ENCODE measurements around the gene PSMG3. TPM values are rescaled to one million over a fixed set of nuclear protein-coding genes. Genes with fewer than 3 reads are reported as not detected.

Gene PSMG3
- total RNA-seq, 1 donor from 2014 or later: 13.3 TPM

DNA sequence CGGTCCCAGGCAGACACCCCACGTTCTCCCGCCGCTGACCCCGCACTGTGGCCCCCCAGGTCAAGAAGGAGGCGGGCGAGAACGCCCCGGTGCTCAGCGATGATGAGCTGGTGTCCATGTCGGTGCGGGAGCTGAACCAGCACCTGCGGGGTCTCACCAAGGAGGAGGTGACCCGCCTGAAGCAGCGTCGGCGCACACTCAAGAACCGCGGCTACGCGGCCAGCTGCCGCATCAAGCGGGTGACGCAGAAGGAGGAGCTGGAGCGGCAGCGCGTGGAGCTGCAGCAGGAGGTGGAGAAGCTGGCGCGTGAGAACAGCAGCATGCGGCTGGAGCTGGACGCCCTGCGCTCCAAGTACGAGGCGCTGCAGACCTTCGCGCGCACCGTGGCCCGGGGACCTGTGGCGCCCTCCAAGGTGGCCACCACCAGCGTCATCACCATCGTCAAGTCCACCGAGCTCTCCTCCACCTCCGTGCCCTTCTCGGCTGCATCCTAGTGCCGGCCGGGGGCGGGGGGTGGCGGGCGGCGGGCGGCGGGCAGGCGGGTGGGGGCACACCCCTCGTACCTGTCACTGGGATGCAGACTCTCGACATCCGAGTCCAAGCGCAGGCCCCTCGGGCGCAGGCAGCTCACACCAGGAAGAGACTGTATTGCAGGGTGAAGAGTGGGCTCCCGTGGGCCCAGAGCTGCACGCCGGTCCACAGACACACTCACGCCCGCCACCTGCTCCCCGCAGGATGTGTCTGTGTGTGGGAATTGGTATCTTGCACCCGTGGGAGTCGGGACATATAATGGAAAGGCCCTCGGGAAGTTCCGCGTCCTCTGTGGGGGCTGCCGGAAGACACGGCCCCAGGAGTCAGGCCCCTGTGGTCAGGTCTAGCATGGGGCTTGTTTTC is 29.7 kb downstream of the PSMG3 start:
- ATAC-seq: no peak
- DNase-seq (ENCODE audit: missing footprints): no peak
- intact Hi-C loops (cut with DNase I): no loop called here

DNA sequence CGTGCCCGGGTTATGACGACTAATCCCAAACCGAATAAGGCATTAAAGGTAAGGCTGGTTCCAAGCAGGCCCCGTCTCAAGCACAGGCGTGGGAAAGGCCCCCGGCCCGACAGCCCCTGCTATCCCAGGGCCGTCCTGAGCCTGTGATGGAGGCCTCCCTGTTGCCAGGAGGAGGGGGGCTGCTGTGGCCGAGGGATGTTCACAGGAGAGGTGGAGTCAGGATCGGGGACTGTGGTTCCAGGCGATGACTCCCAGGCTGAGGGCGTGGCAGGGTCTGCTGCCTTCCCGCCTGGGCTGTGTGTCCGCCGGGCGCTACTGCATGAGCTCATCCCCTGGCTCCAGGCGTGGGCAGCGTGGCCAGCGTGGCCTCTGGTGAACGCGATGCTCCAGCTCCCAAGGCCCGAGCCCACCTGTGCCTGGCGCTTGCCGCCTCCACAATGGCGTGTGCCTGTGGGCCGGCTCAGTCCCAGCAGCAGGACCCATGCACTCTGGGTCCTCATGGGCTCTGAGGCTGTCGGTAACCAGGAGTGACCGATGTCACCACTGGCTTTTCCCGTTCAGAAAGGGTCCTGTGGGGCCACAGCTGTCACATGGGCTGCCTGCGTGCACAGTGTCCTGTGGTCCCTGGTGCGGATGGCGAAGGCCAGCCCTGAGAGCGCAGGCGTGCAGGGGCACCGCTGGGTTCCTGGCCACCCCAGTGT is 30.5 kb downstream of the PSMG3 start:
- ATAC-seq (no peak), DNase-seq (ENCODE audit: missing footprints) (no peak)
- intact Hi-C loops (cut with DNase I): no loop called here

DNA sequence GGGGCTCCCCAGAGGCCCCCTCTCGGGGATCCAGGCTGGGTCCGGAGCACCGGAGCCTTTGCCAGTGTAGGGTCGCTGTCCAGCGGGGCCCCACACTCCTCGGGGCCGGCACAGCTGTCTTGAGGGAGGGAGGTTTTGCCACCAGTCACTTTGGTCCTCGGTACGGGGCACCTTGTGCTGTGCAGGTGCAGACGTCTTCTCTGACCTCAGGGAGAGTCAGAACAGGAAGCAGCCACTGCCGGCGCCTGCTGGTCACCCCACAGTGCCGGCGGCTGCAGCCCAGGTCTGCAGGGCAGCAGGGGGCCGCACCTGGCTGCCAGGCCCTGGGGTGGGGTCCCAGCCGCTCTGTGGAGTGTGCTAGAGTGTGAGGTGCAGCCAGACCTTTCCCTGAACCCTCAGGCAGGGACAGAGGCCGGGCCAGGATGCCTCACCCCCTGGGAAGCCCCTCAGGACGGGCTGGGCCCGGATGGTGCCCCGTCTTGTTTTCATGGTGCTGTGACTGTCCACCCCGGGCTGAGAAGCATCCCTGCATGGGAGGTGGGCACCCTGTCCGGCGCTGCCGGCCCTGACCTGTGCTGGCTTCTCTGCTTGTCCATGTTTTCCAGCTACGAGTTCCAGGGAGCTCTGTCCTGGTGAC is 31.2 kb downstream of the PSMG3 start:
- DNase-seq (ENCODE audit: missing footprints) (no peak), ATAC-seq (no peak)
- intact Hi-C loops (cut with DNase I): no loop called here

DNA sequence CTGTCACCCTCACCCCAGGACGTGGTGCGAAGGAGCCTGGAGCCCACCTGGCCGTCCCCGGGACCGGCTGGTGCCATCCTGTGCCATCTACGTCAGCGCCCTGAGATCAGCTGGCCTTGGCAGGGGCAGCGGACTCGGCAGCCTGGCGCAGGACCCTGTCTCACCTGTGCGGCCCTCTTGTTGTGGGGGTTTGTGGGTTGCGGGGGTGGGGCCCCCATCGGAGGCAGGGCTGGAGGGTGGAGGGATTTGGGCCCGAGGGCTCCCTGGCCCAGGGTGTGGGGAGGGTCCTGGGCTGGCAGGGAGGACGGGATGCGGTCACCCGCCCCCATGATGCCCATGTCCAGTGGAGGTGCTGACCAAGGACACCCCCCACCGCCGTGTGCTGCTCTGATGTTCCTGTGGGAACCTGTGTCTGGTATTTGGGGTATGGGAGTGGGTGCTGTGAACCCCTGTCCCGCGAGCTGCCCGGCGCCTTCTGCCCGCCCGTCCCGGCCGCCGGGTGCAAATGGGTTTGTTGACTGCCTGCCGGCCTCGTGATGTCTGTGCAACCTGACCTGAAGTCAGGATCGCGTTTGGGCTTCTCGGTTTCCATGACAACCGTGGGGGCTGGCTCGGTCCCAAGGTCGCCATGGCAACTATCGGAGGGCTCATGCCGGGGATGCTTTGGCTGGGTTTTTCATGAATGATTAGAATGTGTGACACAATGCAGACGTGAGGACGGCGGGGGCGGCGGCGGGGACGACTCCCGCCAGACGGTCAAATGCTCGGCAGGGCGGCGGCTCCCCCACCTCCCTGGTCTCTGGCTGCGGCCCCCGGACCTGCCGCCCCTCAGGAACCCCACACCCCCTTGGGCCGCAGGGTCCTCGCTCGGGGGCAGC is 32.1 kb downstream of the PSMG3 start:
- intact Hi-C loops (cut with DNase I): loop anchor here (2.0 kb wide), 1 partner anchor 25 kb away; no protein-coding TSS in a partner anchor
- DNase-seq (ENCODE audit: missing footprints): peak; percentile 92
- peak; percentile 43 for ATAC-seq

DNA sequence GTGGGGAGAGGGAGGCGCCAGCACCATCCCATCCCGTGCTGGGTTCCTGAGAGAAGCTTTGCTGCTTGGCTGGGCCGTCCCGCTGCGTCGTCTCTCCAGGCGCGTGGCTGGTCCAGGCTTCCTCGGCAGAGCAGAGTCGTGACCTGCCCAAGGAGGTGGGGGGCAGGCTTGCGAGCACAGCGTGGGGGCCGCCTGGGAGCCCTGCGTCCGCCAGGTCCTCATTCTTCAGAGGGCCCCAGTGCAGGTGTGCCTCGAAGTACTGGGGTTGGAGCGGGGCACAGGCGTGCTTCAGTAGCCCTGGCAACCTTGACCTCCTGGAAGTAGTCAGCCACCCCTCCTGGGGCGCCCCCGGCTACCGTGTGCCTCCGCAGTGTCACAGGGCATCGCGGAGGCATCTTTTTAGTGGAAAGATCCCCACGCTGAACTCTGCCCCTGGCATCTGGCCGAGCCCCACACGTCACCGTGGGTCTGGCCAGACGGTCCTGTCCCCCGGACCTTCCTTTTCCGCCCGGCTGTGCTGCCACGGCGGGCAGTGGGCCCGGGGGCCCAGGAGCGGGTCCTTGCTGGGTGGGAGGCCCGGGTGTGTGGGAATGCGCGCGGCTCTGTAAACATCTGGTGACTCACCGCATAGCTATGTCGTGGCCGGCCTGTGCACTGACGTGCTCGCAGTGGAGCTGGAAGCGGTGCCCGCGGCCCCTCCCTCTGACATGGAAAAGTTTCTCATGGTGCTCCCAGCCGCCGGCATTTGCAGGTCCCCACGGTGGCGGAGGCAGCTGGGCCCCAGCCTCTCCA is 32.9 kb downstream of the PSMG3 start:
- ATAC-seq (peak; percentile 91), DNase-seq (ENCODE audit: missing footprints) (peak; percentile 96)
- intact Hi-C loops (cut with DNase I): loop anchor here (2.0 kb wide), 1 partner anchor 24 kb away; no protein-coding TSS in a partner anchor

DNA sequence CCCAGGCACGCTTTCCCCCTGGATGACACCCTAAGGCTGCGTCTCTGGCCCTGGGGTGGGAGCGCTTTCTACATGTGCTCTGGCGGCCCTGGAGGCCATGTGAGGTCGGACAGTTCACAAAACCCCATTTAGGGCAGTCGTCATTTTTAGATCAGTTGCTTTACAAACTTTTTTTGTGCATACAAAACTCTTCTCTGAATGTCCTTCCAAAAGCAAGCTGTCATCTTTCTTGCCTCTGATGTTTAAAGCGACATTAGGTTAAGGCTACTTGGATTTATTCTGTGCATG is 33.4 kb downstream of the PSMG3 start:
- ATAC-seq (no peak), DNase-seq (ENCODE audit: missing footprints) (no peak)
- intact Hi-C loops (cut with DNase I): loop anchor here (2.0 kb wide), 1 partner anchor 24 kb away; no protein-coding TSS in a partner anchor

DNA sequence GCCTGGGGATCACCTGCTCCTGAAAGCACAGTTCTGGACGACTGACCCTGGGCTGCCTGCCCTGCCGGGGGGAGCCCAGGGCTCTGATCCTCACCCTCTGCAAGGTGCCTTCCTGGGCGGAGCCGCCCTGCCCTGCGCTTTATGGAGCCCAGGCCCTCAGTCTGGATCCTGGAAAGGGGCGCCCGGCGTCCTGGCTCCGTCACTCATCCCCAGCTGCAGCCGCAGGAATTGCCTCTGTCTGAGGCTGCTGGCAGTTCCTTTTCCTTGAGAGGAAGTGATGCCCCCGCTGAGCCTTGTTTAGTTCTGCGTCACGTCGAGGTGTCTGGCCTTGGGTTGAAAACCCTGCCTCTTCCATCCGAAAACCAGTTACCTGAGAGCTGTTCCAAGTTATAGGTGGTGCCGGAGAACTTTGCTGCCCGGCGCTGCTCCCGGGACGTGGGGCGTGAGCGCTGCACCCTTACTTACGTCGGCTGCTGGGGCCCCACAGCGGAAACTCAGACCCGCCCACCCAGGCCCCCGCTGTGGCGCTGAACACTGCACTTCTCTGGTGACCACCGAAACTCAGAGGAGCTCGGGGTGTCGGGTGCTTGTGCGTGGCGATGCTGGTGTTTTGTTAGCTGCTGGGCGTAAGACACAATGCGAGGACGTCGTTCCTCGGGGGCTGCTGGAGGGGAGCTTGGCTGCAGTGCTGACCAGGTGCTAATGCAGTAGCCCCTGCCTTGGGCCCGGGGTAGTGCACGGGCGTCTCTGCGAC is 34.0 kb downstream of the PSMG3 start:
- ATAC-seq (no peak), DNase-seq (ENCODE audit: missing footprints) (peak; percentile 65)
- intact Hi-C loops (cut with DNase I): loop anchor here (2.0 kb wide), 1 partner anchor 23 kb away; no protein-coding TSS in a partner anchor

DNA sequence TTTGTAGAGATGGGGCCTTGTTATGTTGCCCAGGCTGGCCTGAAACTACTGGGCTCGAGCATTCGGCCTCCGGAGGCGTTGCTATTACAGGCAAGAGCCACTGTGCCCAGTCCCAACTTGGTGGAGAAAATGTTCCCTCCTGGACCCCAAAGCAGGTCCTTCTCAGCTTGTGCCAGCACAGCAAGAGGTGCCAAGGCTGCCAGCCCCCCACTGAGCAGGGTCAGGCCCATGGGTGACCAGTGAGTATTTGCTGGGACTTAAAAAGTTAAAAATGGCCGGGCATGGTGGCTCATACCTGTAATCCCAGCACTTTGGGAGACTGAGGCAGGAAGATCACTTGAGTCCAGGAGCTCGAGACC is 34.8 kb downstream of the PSMG3 start:
- DNase-seq (ENCODE audit: missing footprints) (peak; percentile 41), ATAC-seq (no peak)
- intact Hi-C loops (cut with DNase I): no loop called here

DNA sequence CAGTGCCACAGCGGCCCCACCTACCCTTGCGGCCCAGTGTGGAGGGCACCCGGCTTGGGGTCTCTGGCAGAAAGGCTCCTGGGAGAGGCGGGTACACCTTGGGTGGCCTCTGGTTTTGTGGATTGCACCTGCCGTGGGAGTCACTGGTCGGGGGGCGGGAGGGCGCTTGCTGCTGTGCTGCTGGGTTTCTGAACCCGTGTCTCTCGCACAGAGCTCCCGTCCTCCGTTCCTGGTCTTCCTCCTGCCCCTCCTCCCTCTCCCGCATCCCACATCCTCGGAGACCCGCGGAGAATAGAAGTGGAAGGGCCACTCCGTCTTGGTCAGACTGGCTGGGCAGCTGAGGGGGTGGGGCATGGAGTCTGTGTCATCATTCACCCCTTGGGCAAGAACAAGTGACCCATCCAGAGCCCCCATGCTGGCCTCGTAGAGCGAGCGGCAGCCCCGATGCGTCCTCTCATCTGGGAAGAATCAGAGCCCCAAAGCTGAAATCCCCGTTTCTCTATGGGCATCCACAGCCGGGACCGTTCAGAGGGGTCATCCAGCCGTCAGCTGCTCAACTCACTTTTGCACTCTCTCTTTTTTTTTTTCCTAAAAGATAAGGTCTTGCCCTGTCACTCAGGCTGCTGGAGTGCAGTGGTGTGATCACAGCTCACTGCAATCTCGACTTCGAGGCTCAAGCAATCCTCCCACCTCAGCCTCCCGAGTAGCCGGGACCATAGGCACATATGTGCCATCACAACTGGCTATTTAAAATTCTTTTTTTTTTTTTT is 35.3 kb downstream of the PSMG3 start:
- ATAC-seq: no peak
- peak; percentile 37 for DNase-seq (ENCODE audit: missing footprints)
- intact Hi-C loops (cut with DNase I): no loop called here

DNA sequence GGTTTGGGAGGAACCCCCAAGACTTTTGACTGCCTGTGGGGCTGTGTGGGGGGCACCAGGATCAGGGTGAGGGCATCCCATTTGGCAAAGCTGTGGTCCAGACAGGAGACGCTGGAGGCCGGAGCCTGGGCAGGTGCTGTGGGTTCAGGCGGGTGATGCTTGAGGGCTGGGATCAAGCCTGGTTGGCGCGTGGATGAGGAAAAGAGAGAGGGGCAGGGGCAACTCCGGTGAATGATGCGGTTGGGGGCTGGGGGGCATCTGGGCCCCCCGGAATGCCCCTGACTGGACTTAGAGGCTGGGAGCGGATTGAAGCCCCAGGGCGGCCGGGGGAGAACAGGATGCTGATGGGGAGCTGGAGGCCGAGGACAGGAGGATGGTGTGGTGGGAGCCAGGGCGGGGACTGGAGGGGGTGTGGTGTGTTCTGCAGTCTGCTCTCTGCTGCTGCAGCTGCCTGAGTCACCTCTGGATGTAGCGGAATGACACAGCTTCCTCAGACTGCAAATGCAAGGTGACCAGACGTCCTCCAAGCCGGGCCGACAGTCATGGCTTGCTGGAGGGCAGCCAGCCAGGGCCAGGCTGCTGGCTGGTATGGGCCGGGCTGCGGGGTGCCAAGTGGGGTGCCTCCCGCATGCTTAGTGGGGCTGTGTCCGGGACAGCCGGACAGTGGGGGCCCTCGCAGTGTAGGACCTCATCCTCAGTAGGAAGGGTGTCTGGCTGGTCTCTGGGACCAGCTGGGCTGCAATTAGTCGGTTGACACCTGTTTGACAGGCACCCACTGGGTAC is 36.1 kb downstream of the PSMG3 start:
- DNase-seq (ENCODE audit: missing footprints): peak; percentile 71
- intact Hi-C loops (cut with DNase I): loop anchor here (2.0 kb wide), 1 partner anchor 29 kb away; the partner anchor contains the start of gene INTS1

DNA sequence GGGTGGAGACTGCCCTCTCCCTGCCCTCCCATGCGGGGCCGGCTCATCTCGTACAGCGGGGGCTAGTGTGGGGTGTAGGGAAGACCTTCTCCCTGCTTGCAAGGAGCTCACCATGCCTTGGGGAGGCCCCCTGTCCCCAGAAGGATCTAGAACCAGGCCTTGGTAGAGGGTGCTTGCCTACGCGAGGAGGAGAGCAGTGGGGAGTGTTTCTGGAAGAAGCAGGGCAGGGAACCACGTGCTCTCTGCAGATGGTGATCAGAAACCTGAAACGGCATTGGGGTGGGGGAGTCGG is 36.6 kb downstream of the PSMG3 start:
- intact Hi-C loops (cut with DNase I): loop anchor here (2.0 kb wide), 1 partner anchor 28 kb away; the partner anchor contains the start of gene INTS1
- ATAC-seq (no peak), DNase-seq (ENCODE audit: missing footprints) (no peak)

More for the DNA sequence above, 36.1 kb downstream of the PSMG3 start:
- no peak for ATAC-seq

DNA sequence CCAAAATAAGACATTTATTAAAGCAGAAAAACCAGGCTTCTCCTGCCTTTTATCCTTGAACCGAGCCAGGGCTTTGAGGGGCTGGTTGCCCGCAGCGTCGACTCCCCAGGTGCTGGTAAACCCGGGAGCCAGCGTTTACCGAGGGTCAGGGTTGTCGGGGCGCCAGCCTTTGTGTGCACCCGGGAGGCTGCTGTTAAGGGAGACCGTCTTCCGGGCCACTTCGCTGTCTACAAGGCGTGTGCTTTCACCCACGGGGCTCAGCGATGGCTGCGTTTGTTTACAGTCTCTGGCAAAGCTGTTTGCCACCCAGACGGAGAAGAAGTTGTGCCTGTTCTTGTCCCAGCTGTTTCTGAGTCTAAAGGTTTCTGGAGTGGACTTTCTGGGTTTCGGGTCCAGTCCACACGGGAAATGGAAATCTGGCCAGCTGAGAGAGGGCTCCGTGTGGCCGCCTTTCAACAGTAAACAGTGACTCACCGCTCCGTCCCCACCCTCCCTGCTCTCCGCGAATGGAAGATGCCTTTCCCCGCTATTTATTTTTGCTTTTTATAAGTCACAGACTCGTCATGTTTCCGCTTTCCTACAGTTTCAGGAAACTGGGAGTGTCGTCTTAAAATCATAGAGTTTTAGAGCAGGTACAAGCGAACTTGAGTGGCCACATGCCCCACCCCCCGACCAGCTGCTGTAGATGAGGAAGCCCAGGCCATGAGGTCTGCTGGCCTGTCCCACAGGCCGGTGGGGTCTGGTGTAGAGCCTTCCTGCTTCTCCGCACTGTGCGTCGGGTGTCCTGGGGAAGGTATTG is 37.2 kb downstream of the PSMG3 start:
- intact Hi-C loops (cut with DNase I): loop anchor here (2.0 kb wide), 1 partner anchor 28 kb away; the partner anchor contains the start of gene INTS1
- DNase-seq (ENCODE audit: missing footprints) (peak; percentile 91), ATAC-seq (peak; percentile 46)

DNA sequence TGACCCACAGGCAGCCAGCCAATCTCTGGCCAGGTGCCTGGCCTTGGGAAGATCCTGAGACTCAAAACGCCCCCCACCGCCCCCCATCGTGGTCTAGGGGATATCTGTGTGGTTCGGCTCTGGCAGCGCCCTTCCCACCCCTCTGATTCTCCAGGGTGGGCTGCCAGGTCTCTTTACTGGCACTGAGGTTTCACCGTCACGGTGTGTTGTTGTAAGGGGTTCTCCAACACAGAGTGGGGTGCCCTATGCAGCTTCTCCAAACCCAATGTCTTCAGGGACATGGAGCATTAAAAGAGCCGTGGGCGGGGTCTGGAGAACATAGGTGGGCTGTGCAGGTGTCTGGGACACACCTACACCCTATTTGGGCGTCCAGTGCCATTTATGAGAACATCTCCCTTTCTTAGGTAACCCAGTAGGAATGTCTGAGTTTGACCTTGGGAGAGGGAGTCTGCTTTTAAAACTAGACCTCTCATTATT is 37.8 kb downstream of the PSMG3 start:
- intact Hi-C loops (cut with DNase I): loop anchor here (2.0 kb wide), 1 partner anchor 27 kb away; the partner anchor contains the start of gene INTS1
- no peak for ATAC-seq
- no peak for DNase-seq (ENCODE audit: missing footprints)

DNA sequence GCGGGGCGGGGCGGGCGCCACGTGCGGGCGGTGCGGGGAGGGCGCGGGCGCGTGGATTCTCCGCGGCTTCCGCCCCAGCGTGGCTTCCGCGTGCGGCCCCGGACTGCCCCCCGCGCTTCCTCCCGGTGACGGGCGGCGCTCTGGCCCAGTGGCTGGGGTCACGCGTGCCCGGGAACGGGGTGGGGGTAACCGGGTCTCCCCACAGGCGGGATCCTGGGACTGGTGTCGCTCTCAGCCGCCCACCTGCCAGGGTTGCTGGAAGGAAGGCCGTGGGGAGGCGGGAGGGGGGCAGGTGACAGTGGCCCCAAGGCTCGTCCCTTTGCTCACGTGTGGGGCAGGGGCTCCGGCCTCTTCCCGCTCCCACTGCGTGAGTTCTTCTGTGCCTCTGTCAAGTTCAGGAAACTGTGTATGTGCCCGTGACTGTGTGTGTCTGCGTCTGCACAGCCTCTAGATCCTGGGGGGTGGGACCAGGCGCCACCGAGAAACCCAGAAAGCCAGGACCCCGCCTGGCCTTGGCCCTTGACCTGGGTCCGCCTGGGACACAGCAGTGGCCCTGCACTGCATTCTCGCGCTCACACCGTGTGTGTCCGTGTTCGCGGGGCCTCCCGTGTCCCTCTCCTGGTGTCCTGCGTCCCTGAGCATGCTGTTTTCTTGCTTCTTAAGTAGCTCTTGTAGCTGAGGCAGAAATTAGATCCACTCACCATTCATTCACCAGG is 38.4 kb downstream of the PSMG3 start:
- no peak for ATAC-seq
- peak; percentile 78 for DNase-seq (ENCODE audit: missing footprints)
- intact Hi-C loops (cut with DNase I): no loop called here
